HepG2 (cell line): Measurements from ENCODE around the gene FAM169A. TPM values are rescaled to one million over a fixed set of nuclear protein-coding genes. Genes with fewer than 3 reads are reported as not detected.

Experiments
- ATAC-seq: fragments of 200-7000 bp; cut with Tn5 transposase; 3 replicates; pipeline ENCODE4 v1.9.1; 2020; ENCODE audit warnings: mild to moderate bottlenecking, moderate library complexity
- BruUV-seq: library from RNA; stranded (reverse); fragments of 400-500 nt; replicated peaks from 2 replicates; lab custom pipeline; 2021; lab: Mats Ljungman, UMichigan
- CTCF ChIA-PET: fragments of 300-600 bp; formaldehyde crosslinking; extraction: SDS; loops from one replicate; lab custom pipeline; 2021; ENCODE audit warnings: low total read pairs, inconsistent platforms, low intra/inter-chr PET ratio; lab: Yijun Ruan, JAX
- POLR2A ChIA-PET: fragments of 350-600 bp; sonication (Branson Sonifier 250); formaldehyde crosslinking; loops from one replicate; lab custom pipeline; 2020; ENCODE audit warnings: antibody characterized with exemption, inconsistent platforms; lab: Yijun Ruan, JAX
- DNase-seq: peaks from one replicate; pipeline ENCODE4 v3.0.0-alpha.2; 2015; ENCODE audit warnings: low spot score
- FAIRE-seq: peaks from 3 replicates; lab custom pipeline; 2011; peaks lifted over from hg19 to GRCh38; lab: Jason Lieb, UNC
- H2AFZ ChIP-seq: one replicate; pipeline ENCODE4 v1.6.1; 2011; ENCODE audit warnings: low read length, inconsistent platforms
- H3K27ac ChIP-seq: fragments of 300-600 bp; 3 replicates; pipeline ENCODE4 v1.8.0; 2011; ENCODE audit warnings: mixed run types, mild to moderate bottlenecking, mixed read lengths, low read length, inconsistent platforms; ENCODE audit not compliant: insufficient read depth; ENCODE audit errors: extremely low read length
- H3K27me3 ChIP-seq, 2 experiments: fragments of 200-600 bp in 1 of 2; 2 replicates in 1 of 2; 3 replicates in 1 of 2; pipeline versions ENCODE4 v1.6.0 to v1.8.0; 2011; ENCODE audit warnings: low read length in 2 of 2, mild to moderate bottlenecking in 2 of 2, moderate library complexity in 2 of 2, inconsistent platforms in 1 of 2; ENCODE audit not compliant: insufficient read depth in 2 of 2, control insufficient read depth in 1 of 2
- H3K36me3 ChIP-seq, 2 experiments: fragments of 200-600 bp in 1 of 2; replicated peaks in 1 of 2; 2 replicates in 1 of 2; 3 replicates in 1 of 2; pipeline versions ENCODE4 v1.5.1 to v1.8.0; 2011; ENCODE audit warnings: low read length in 2 of 2, inconsistent platforms in 1 of 2; ENCODE audit not compliant: insufficient read depth in 2 of 2, control insufficient read depth in 1 of 2
- H3K4me1 ChIP-seq: 2 replicates; pipeline ENCODE4 v1.5.1; 2012; ENCODE audit warnings: low read length, inconsistent platforms; ENCODE audit not compliant: insufficient read depth
- H3K4me2 ChIP-seq: 2 replicates; pipeline ENCODE4 v1.6.0; 2011; ENCODE audit warnings: low read depth, low read length, inconsistent platforms
- H3K4me3 ChIP-seq, 3 experiments: fragments of 200-600 bp in 1 of 3; sonication (generic), shearing (Covaris generic) in 1 of 3; replicated peaks in 1 of 3; 2 replicates each; pipeline ENCODE4 v1.5.1; 2011 to 2016; ENCODE audit warnings: low read length in 3 of 3, inconsistent platforms in 2 of 3, low read depth in 2 of 3, mild to moderate bottlenecking in 2 of 3, control low read depth in 1 of 3, mixed read lengths in 1 of 3; ENCODE audit not compliant: insufficient read depth in 1 of 3
- H3K79me2 ChIP-seq: one replicate; pipeline ENCODE4 v1.6.1; 2011; ENCODE audit warnings: low read length, inconsistent platforms; ENCODE audit not compliant: insufficient read depth
- H3K9ac ChIP-seq: 2 replicates; pipeline ENCODE4 v1.6.0; 2011; ENCODE audit warnings: mild to moderate bottlenecking, low read depth, low read length, inconsistent platforms; ENCODE audit not compliant: insufficient read depth
- H3K9me3 ChIP-seq: 2 replicates; pipeline ENCODE4 v1.5.1; 2012; ENCODE audit warnings: mild to moderate bottlenecking, low read length
- H4K20me1 ChIP-seq: 2 replicates; pipeline ENCODE4 v1.6.0; 2011; ENCODE audit warnings: inconsistent platforms, mild to moderate bottlenecking, low read length, moderate library complexity; ENCODE audit not compliant: insufficient read depth
- CENPBD1 ChIP-seq: sonication (generic); formaldehyde crosslinking; IDR thresholded peaks from 2 replicates; pipeline ENCODE4 v1.8.0; 2022; ENCODE audit warnings: missing genetic modification reagents, low read depth, mild to moderate bottlenecking, borderline replicate concordance
- CSRNP1 ChIP-seq: sonication (generic); formaldehyde crosslinking; IDR thresholded peaks from 2 replicates; pipeline ENCODE4 v1.8.1; 2023; ENCODE audit warnings: mild to moderate bottlenecking, missing genetic modification reagents
- FOXP1 ChIP-seq, 2 experiments: fragments of 450-650 bp in 1 of 2; IDR thresholded peaks; 2 replicates each; pipeline ENCODE4 v1.6.1; 2017 to 2018; ENCODE audit warnings: antibody characterized with exemption in 1 of 2
- HOXA5 ChIP-seq: sonication (generic); formaldehyde crosslinking; IDR thresholded peaks from 2 replicates; pipeline ENCODE4 v1.4.0; 2020; ENCODE audit warnings: missing genetic modification reagents
- IRF9 ChIP-seq: sonication (generic); formaldehyde crosslinking; IDR thresholded peaks from 2 replicates; pipeline ENCODE4 v1.8.0; 2022; ENCODE audit warnings: missing genetic modification reagents, mild to moderate bottlenecking, borderline replicate concordance
- MBNL3 ChIP-seq: fragments of 250-450 bp; sonication (Bioruptor Pico); conservative IDR thresholded peaks from 2 replicates; pipeline ENCODE4 v1.8.0; 2022; ENCODE audit warnings: mild to moderate bottlenecking, inconsistent platforms
- MTF1 ChIP-seq: sonication (generic); formaldehyde crosslinking; IDR thresholded peaks from 2 replicates; pipeline ENCODE4 v1.5.0; 2020; ENCODE audit warnings: missing genetic modification reagents
- PHF20 ChIP-seq: sonication (generic); formaldehyde crosslinking; IDR thresholded peaks from 2 replicates; pipeline ENCODE4 v1.5.0; 2020; ENCODE audit warnings: mild to moderate bottlenecking, missing genetic modification reagents
- SYNCRIP ChIP-seq: fragments of 200-400 bp; formaldehyde crosslinking; IDR thresholded peaks from 2 replicates; pipeline ENCODE4 v1.6.1; 2018; ENCODE audit warnings: mild to moderate bottlenecking, low read depth, low read length; ENCODE audit not compliant: insufficient read depth
- TCF7L2 ChIP-seq: IDR thresholded peaks from 2 replicates; pipeline ENCODE4 v1.6.1; 2011; ENCODE audit warnings: mild to moderate bottlenecking, low read depth, low read length, moderate library complexity
- ZBED4 ChIP-seq: sonication (generic); formaldehyde crosslinking; IDR thresholded peaks from 2 replicates; pipeline ENCODE4 v1.4.0; 2020; ENCODE audit warnings: missing genetic modification reagents, borderline replicate concordance
- ZNF543 ChIP-seq: sonication (generic); formaldehyde crosslinking; IDR thresholded peaks from 2 replicates; pipeline ENCODE4 v1.4.0; 2020; ENCODE audit warnings: mild to moderate bottlenecking, missing genetic modification reagents
- ZNF598 ChIP-seq: sonication (generic); formaldehyde crosslinking; IDR thresholded peaks from 2 replicates; pipeline ENCODE4 v1.5.1; 2020; ENCODE audit warnings: mild to moderate bottlenecking, missing genetic modification reagents, borderline replicate concordance
- ZNF780A ChIP-seq: sonication (generic); formaldehyde crosslinking; IDR thresholded peaks from 2 replicates; pipeline ENCODE4 v1.8.0; 2022; ENCODE audit warnings: mild to moderate bottlenecking, missing genetic modification reagents, moderate library complexity
- WGBS: methylation state at CpG from one replicate; pipeline ENCODE4 v1.1.6; 2017; ENCODE audit warnings: low lambda C conversion rate; 5-methylcytosine and 5-hydroxymethylcytosine counted together
- in situ Hi-C: cut with HindIII; loops from 2 replicates; pipeline ENCODE4 v1.10.0; 2017; ENCODE audit warnings: low pct_unique_long_range_greater_than_20kb; ENCODE audit not compliant: extremely low pct_ligation_motif_present
- intact Hi-C: fragments of 100-400 bp; cut with micrococcal nuclease; formaldehyde crosslinking; loops from one replicate; pipeline ENCODE4 v1.10.0; 2022; ENCODE audit not compliant: unreplicated experiment
- polyA plus RNA-seq, 8 experiments: library from polyadenylated mRNA; depleted of rRNA in 3 of 8; stranded (reverse) in 7 of 8; unstranded in 1 of 8; fragments of >200 nt; fragmentation: Illumina TruSeq in 4 of 8; extraction: Trizol in 4 of 8; gene quantifications; 2 replicates each; pipeline versions ENCODE4 v1.2.1 to v1.2.3, GENCODE V29; 2011 to 2016; ENCODE audit warnings: low read depth in 4 of 8, missing spikeins in 1 of 8, mixed read lengths in 1 of 8; ENCODE audit not compliant: insufficient read depth in 1 of 8
- total RNA-seq, 5 experiments: library from RNA; depleted of rRNA; stranded (reverse); fragments of >200 nt; fragmentation: Illumina TruSeq; extraction: Trizol; gene quantifications; 2 replicates each; pipeline ENCODE4 v1.2.3, GENCODE V29; 2016; ENCODE audit warnings: low read depth in 1 of 5
- TF ChIP-seq, protein P1 (sequence below): sonication (generic); formaldehyde crosslinking; IDR thresholded peaks from 2 replicates; pipeline ENCODE4 v1.8.0; 2022; ENCODE audit warnings: mild to moderate bottlenecking, missing genetic modification reagents

Gene FAM169A
- total and polyA plus RNA-seq, 2 of the 13 experiments (the other 11 are each of a cell fraction or from before 2014, with no cell fraction given): 21.1 to 110 TPM

- intact Hi-C loops: no loop called here
- CTCF ChIA-PET: no interaction called here
- FAIRE-seq (no peak), DNase-seq (no peak), ATAC-seq (peak; percentile 44; the same call in 1 of the 3 replicates)
- in situ Hi-C loops: no loop called here
- BruUV-seq: no TSS peak
- Histone ChIP-seq H4K20me1 (no peaks in the 10 kb centered on the region), H3K27me3 (no peaks in the 10 kb centered on the region), H2AFZ (no peak overlapping the region), H3K36me3 (peaks cover 8 to 69% of the 10 kb centered on the region in 2 experiments), H3K4me3 (no peak overlapping the region), H3K27ac (no peak overlapping the region), H3K9me3 (no peaks in the 10 kb centered on the region), H3K4me1 (no peaks in the 10 kb centered on the region), H3K4me2 (no peak overlapping the region), H3K79me2 (no peaks in the 10 kb centered on the region), H3K9ac (no peak overlapping the region)
- WGBS: 100% methylated on average over 4 of the region's 6 CpGs
- POLR2A ChIA-PET: no interaction called here
- no peak for TF ChIP-seq ZNF543 (CRISPR knock-in tag)
- no peak for TF ChIP-seq HOXA5
- no peak for TF ChIP-seq MBNL3 (CRISPR knock-in tag)
- no peak for TF ChIP-seq ZNF780A (CRISPR knock-in tag)
- no peak for TF ChIP-seq SYNCRIP
- no peak for TF ChIP-seq ZNF598 (CRISPR knock-in tag)
- TF ChIP-seq CSRNP1 (CRISPR knock-in tag): no peak
- TF ChIP-seq ZBED4 (CRISPR knock-in tag): no peak
- TF ChIP-seq TCF7L2: no peak
- no peak for TF ChIP-seq MTF1 (CRISPR knock-in tag)
- TF ChIP-seq, protein P1, sequence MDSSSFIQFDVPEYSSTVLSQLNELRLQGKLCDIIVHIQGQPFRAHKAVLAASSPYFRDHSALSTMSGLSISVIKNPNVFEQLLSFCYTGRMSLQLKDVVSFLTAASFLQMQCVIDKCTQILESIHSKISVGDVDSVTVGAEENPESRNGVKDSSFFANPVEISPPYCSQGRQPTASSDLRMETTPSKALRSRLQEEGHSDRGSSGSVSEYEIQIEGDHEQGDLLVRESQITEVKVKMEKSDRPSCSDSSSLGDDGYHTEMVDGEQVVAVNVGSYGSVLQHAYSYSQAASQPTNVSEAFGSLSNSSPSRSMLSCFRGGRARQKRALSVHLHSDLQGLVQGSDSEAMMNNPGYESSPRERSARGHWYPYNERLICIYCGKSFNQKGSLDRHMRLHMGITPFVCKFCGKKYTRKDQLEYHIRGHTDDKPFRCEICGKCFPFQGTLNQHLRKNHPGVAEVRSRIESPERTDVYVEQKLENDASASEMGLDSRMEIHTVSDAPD (CRISPR knock-in tag): no peak
- TF ChIP-seq IRF9: no peak
- no peak for TF ChIP-seq PHF20
- no peak for TF ChIP-seq FOXP1 (IDR thresholded peaks at IDR 0.05)
- TF ChIP-seq FOXP1 (CRISPR knock-in tag; IDR thresholded peaks at IDR 0.05): no peak
- TF ChIP-seq CENPBD1 (CRISPR knock-in tag): no peak
These were observed 79.3 kb downstream of the FAM169A start for GRCh38 chr5:74786851-74787250.
